ENCODE data around the gene VOPP1.

- TF ChIP-seq CTCF (IDR thresholded peaks at IDR 0.05; ENCODE audit: low read depth, low read length, poor library complexity, severe bottlenecking) (no peak), EZH2phosphoT487 (IDR thresholded peaks at IDR 0.05; ENCODE audit: borderline replicate concordance, low read length) (no peak)
These were observed 122.9 kb downstream of the VOPP1 start for GRCh38 chr7:55449205-55449991.

All from DOHH2 (cell line).